B cell (primary cell): ENCODE results near the gene BET1L.

ENCODE experiments used
- CTCF ChIP-seq: fragments of 200-600 bp; IDR thresholded peaks from one replicate; pipeline ENCODE4 v1.8.0; 2022; ENCODE audit warnings: antibody characterized with exemption, mild to moderate bottlenecking
- EZH2 ChIP-seq: IDR thresholded peaks from 2 replicates; pipeline ENCODE4 v1.6.1; 2012; ENCODE audit warnings: borderline replicate concordance, low read depth, mild to moderate bottlenecking, moderate library complexity, low read length; ENCODE audit not compliant: insufficient read depth, poor library complexity, severe bottlenecking

- no peak for TF ChIP-seq CTCF
- TF ChIP-seq EZH2, result no peak
Measured at GRCh38 chr11:253886-254270, 46.7 kb upstream of the BET1L start.
